Measurements from ENCODE around the gene CLDN12.

Gene CLDN12

DNA sequence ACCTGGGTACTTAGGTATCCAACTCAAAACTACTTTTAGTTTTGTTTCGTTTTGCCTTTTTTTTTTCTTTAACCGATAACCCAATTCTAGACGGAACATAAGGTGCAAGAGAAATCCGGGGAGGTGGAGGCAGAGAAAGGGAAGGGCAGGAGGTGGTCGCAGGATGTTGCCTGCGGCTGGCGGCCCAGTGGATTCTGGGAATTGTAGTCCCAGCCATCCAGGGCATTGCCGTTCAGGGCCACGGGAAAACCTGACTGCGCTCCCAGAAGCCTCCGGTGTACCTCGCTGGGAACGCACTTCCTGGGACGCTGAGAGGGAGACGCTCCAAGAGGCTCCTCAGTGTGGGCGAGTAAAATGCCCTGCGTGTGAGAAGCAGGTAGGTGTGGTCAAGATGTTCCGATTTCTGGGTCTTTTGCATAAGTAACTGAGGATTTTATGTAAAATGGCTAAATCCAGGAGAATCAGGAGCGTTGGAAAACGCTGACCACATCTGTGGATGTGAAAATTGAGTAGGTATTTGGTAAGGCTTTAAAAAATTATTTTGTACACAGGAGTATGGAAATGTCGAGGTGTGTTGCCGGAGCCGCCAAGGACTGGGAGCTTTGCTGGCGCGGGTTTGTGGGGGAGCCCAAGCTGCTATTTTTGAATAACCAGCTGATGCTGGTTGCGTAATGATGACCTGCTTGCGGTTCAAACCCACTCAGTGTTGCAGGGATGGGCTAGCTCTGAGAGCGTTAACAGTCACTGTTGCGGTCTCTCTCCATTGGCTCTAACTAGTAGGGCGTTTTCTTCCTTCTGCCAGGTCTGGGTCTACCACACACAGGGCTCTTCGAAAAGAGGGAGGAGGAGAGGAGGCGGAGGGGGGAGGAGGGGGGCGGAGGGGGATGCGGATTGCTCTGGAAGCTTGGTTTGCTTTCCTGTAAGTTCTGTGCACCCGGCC is at the start of gene CLDN12:
Gene CLDN12, plus strand, starts transcription at position 288 of the 940 bp plus-strand sequence. CDS start 9,216 bp downstream, outside the sequence.
- TF ChIP-seq, protein P1, sequence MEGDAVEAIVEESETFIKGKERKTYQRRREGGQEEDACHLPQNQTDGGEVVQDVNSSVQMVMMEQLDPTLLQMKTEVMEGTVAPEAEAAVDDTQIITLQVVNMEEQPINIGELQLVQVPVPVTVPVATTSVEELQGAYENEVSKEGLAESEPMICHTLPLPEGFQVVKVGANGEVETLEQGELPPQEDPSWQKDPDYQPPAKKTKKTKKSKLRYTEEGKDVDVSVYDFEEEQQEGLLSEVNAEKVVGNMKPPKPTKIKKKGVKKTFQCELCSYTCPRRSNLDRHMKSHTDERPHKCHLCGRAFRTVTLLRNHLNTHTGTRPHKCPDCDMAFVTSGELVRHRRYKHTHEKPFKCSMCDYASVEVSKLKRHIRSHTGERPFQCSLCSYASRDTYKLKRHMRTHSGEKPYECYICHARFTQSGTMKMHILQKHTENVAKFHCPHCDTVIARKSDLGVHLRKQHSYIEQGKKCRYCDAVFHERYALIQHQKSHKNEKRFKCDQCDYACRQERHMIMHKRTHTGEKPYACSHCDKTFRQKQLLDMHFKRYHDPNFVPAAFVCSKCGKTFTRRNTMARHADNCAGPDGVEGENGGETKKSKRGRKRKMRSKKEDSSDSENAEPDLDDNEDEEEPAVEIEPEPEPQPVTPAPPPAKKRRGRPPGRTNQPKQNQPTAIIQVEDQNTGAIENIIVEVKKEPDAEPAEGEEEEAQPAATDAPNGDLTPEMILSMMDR (IDR thresholded peaks at IDR 0.05; ENCODE audit: low read depth, low read length), result no peak
- DNase-seq (ENCODE audit: extremely low read depth, low read depth), result peak; percentile 91

DNA sequence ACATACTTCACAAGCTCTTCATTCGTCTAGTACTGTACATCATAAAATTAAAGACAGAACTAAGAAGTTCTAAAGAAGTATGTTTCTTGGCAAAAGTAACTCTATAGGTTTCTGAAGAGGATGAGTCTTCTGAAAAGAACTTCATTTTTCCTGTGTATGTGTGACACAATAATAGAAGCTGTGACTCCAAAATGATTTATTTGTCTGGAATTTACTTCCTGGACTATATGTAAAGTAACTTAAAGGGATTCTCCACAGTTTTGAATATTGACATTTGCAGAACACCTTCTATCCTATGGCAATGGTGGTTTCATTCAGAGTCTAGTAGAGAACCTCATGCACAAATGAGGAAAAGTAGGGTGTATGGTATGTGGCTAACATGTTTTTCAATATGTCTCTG is 19.8 kb upstream of the CLDN12 start:
- no peak for DNase-seq (ENCODE audit: extremely low read depth, low read depth)

DNA sequence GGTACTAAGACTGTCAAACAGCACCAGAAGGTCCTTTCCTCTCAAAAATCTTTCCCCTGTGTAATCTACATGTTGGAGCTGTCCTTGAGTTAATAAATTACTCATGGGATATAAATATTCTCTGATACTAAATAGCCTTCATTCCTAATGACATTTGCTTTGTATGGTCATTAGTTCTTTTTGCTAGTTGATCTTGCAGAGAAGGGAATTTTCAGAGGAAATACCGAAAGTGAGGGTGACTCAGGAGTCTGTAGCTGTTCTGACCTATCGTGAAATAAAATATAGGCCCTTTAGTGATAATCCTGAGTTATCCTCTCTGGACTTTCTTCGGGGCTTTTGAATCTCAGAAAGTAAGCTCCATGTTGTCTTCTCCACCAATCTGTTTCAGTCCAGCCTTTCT is 19.4 kb upstream of the CLDN12 start:
- DNase-seq (ENCODE audit: extremely low read depth, low read depth), result no peak
- TF ChIP-seq, protein P1 (IDR thresholded peaks at IDR 0.05; ENCODE audit: low read depth, low read length), result no peak

More for the DNA sequence above, 19.8 kb upstream of the CLDN12 start:
- TF ChIP-seq, protein P1 (IDR thresholded peaks at IDR 0.05; ENCODE audit: low read depth, low read length), result no peak

DNA sequence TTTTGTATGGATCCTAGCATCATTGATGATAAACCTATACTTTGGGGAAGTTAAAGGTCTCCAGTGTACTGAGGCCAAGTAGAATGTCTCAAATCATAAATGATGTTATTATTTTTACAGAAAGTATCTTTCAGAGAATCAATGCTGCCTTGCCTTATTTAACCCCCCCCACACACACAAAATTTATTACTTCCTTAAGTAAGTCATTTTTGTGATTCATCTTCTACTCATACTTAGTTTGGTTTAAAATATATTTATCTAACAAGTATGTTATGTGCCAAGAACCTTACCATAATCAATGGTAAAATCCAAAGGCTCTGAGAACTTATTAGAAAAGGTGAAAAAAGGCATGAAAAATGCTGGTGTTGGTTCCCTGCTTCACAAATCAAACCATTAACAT is 18.8 kb upstream of the CLDN12 start:
- DNase-seq (ENCODE audit: extremely low read depth, low read depth), result no peak
- TF ChIP-seq, protein P1 (IDR thresholded peaks at IDR 0.05; ENCODE audit: low read depth, low read length), result no peak

DNA sequence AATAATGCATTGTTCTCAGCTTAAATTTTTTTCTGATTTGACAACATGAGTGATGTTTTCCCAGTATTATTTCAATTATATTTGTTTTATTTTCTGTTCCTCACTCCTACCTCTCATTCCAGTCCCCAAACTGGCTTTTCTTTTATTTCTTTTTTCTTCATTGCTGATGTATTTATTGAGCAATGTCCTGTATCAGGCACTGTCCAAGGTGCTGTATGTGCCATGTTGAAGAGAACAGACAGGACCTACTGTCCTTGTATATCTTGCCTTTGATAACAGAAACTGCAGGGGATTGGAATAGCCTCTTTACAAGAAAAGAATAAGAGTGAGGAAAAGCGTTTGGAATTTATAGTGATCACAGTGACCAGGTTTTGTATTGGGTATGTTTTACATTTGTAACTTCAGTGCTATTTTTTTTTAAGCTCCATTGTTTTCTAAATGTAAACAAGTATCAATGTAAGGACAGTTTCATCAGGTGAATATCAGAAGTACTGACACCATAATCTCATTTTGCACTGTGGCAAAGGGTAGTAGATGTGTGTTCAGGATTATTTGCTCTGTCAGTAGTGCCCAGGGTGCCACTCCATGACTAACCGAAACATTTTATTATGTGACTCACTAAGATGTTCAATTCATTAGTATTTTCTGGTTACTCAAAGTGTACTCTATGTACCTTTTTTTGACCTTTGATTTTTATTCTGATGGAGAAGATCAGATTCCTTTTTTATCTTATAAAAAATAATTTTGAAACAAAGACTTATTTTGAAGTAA is 15.6 kb upstream of the CLDN12 start:
- no peak for DNase-seq (ENCODE audit: extremely low read depth, low read depth)
- TF ChIP-seq, protein P1 (IDR thresholded peaks at IDR 0.05; ENCODE audit: low read depth, low read length), result no peak

DNA sequence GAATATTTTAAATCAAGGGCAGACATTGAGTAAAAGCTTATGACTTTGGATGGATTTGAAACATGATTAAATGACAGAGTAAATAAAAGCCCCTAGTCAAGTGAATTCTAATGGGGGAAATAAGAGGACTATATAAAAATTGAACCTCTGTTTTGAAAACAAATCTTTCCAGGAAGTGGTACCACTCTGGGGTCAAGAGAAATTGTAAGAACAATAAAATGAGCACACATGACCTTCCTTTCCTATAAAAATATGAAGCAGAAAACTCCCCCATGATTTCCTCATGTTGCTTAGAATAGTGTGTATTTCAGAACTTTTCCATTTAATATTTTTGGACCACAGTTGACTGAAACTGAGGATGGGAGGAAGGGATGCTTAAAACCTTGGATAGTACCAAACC is 12.3 kb upstream of the CLDN12 start:
- TF ChIP-seq, protein P1 (IDR thresholded peaks at IDR 0.05; ENCODE audit: low read depth, low read length), result no peak
- no peak for DNase-seq (ENCODE audit: extremely low read depth, low read depth)

DNA sequence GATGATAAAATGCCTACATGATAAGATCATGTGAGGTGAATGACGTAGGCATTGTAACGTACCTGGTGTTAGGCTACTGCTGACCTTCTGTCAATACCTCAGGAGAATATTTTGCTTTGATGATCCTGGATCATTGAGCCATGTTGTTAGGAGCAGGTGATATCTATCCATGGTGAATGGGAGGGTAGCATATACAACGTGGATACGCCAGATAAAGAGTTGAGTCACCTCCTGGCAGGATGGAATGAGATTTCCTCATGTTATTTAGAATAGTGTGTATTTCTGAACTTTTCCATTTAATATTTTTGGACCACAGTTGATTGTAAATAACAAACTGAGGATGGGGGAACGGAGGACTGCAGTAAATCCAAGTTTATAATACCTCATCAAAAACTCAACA is 11.8 kb upstream of the CLDN12 start:
- TF ChIP-seq, protein P1 (IDR thresholded peaks at IDR 0.05; ENCODE audit: low read depth, low read length), result no peak
- no peak for DNase-seq (ENCODE audit: extremely low read depth, low read depth)

All from AG09319 (cell line).